Gastrocnemius medialis (tissue), 4 donors: Measurements from ENCODE around the gene POTEC.
"Not testable (repeated sequence)": the region's sequence is repeated elsewhere in the genome, so short reads cannot be mapped to it uniquely, and the experiment has no call there.

ENCODE experiments used
- POLR2A ChIP-seq, 2 donors: fragments of 450-650 bp; IDR thresholded peaks; one replicate each; pipeline ENCODE4 v1.6.1; 2017; ENCODE audit warnings: antibody characterized with exemption in 2 of 2, mild to moderate bottlenecking in 2 of 2, moderate library complexity in 2 of 2
- TF ChIP-seq, protein P1 (sequence below), 5 experiments: fragments of 450-650 bp in 3 of 5; fragments of 200-600 bp in 2 of 5; sonication (generic) in 2 of 5; IDR thresholded peaks in 4 of 5; conservative IDR thresholded peaks in 1 of 5; 1 replicate in 4 of 5; 2 replicates in 1 of 5; pipeline ENCODE4 v1.5.1; 2016 to 2019; ENCODE audit warnings: antibody characterized with exemption in 5 of 5, mild to moderate bottlenecking in 3 of 5, moderate library complexity in 3 of 5

DNA sequence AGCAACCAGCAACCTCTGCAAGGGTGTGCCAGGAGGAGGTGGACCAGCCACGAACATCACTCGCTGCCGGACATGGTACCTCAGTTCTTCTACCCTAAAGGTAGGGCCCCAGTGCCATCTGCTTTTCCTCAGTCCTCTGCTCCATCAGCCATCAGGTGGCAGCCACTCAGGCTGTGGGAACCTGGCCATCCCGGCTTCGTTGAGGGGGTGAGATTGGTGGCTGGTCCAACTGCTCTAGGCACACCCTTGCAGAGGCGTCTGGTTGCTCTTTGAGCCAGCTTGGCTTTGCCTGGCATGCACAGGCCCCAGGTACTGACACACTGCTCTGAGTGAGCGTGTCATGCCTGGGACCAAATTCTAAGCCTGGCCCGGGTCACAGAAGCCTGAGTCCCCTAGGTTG lies 39.7 kb downstream of the POTEC start:
- TF ChIP-seq, protein P1, sequence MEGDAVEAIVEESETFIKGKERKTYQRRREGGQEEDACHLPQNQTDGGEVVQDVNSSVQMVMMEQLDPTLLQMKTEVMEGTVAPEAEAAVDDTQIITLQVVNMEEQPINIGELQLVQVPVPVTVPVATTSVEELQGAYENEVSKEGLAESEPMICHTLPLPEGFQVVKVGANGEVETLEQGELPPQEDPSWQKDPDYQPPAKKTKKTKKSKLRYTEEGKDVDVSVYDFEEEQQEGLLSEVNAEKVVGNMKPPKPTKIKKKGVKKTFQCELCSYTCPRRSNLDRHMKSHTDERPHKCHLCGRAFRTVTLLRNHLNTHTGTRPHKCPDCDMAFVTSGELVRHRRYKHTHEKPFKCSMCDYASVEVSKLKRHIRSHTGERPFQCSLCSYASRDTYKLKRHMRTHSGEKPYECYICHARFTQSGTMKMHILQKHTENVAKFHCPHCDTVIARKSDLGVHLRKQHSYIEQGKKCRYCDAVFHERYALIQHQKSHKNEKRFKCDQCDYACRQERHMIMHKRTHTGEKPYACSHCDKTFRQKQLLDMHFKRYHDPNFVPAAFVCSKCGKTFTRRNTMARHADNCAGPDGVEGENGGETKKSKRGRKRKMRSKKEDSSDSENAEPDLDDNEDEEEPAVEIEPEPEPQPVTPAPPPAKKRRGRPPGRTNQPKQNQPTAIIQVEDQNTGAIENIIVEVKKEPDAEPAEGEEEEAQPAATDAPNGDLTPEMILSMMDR (IDR thresholded peaks at IDR 0.05 in 4 of 5, conservative IDR thresholded peaks at IDR 0.05 in 1 of 5): not testable (repeated sequence)
- not testable (repeated sequence) for TF ChIP-seq POLR2A (IDR thresholded peaks at IDR 0.05)
